Activated CD8-positive, alpha-beta T cell treated with anti-CD3 and anti-CD28 coated beads for 36 hours (primary cell): ENCODE data around the gene SV2C. TPM values are rescaled to one million over a fixed set of nuclear protein-coding genes. Genes with fewer than 3 reads are reported as not detected.

Experiments
- ATAC-seq: fragments of 200-7000 bp; cut with Tn5 transposase; one replicate; pipeline ENCODE4 v1.10.0; 2021; ENCODE audit warnings: mild to moderate bottlenecking, moderate library complexity
- CTCF ChIA-PET: fragments of 350-600 bp; sonication (Branson Sonifier 250); formaldehyde crosslinking; loops from one replicate; lab custom pipeline; 2021; ENCODE audit warnings: antibody characterized with exemption; lab: Charles Lee
- POLR2A ChIA-PET: fragments of 350-600 bp; sonication (Branson Sonifier 250); formaldehyde crosslinking; loops from one replicate; lab custom pipeline; 2021; ENCODE audit warnings: antibody characterized with exemption; lab: Charles Lee
- DNase-seq: peaks from one replicate; pipeline ENCODE4 v3.0.0-alpha.2; 2020
- H3K27ac Mint-ChIP-seq: one replicate; pipeline ENCODE4 v1.8.0; 2021; ENCODE audit warnings: mild to moderate bottlenecking, mixed read lengths
- H3K27me3 Mint-ChIP-seq: one replicate; pipeline ENCODE4 v1.8.0; 2021; ENCODE audit warnings: mixed read lengths
- H3K36me3 Mint-ChIP-seq: one replicate; pipeline ENCODE4 v1.8.0; 2021; ENCODE audit warnings: low read depth, mixed read lengths
- H3K4me1 Mint-ChIP-seq: one replicate; pipeline ENCODE4 v1.8.0; 2021; ENCODE audit warnings: low read depth, mixed read lengths
- H3K4me3 Mint-ChIP-seq: one replicate; pipeline ENCODE4 v1.8.0; 2021; ENCODE audit warnings: mild to moderate bottlenecking, moderate library complexity, mixed read lengths
- H3K9me3 Mint-ChIP-seq: one replicate; pipeline ENCODE4 v1.8.0; 2021; ENCODE audit warnings: mixed read lengths
- intact Hi-C: fragments of 100-400 bp; cut with micrococcal nuclease; formaldehyde crosslinking; loops from one replicate; pipeline ENCODE4 v1.10.0; 2022
- total RNA-seq, 2 experiments: library from RNA; stranded (reverse); gene quantifications; one replicate each; pipeline ENCODE4 v1.2.3, GENCODE V29; 2021
- TF ChIP-seq, protein P1 (sequence below): fragments of 200-600 bp; IDR thresholded peaks from one replicate; pipeline ENCODE4 v1.8.0; 2022; ENCODE audit warnings: antibody characterized with exemption, mild to moderate bottlenecking

The SV2C gene
- total RNA-seq, 2 experiments from 2014 or later = 0.07 TPM; not detected in 1

DNA sequence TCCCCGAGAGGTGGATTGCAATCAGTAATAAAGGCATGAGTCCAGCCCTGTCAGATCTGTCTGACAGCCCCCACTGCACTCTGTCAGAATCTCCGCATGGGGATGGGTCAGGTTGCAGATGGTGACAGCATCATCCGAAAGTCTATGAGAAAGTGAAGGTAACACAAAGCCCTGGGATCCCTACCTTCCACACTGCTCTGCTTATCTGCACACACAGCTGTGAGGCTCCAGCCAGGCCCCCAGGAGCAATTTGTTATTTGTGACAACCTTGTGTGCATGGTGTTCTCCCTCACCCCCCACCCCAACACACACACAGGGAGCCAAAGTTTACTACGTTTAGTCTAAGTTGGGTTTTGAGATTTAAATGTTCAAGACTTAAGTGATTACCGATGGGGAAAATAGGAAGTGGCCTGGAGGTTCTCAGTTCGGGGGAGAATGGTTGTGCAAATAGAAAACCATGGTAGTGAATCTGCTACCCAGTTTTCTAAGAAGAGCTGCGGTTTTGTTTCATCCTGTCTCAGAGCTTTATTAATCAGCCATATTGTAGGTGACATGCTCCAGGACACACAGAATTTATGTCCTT, 92.7 kb downstream of the SV2C start:
- peaks cover 19% of the 10 kb centered on the region for H3K4me1 Mint-ChIP-seq
- TF ChIP-seq, protein P1, sequence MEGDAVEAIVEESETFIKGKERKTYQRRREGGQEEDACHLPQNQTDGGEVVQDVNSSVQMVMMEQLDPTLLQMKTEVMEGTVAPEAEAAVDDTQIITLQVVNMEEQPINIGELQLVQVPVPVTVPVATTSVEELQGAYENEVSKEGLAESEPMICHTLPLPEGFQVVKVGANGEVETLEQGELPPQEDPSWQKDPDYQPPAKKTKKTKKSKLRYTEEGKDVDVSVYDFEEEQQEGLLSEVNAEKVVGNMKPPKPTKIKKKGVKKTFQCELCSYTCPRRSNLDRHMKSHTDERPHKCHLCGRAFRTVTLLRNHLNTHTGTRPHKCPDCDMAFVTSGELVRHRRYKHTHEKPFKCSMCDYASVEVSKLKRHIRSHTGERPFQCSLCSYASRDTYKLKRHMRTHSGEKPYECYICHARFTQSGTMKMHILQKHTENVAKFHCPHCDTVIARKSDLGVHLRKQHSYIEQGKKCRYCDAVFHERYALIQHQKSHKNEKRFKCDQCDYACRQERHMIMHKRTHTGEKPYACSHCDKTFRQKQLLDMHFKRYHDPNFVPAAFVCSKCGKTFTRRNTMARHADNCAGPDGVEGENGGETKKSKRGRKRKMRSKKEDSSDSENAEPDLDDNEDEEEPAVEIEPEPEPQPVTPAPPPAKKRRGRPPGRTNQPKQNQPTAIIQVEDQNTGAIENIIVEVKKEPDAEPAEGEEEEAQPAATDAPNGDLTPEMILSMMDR = no peak
- H3K27ac Mint-ChIP-seq = peak overlapping the region; percentile 62
- peak overlapping the region; percentile 18 for H3K4me3 Mint-ChIP-seq
- ChIA-PET CTCF (interaction anchor here (0.6 to 3.2 kb wide), 45 partner anchors 8 to 471 kb away, joined by 3 to 57 read pairs (median 4); no protein-coding TSS in a partner anchor), POLR2A (no interaction called here)
- no peaks in the 10 kb centered on the region for H3K9me3 Mint-ChIP-seq
- ATAC-seq (peak; percentile 70), DNase-seq (peak; percentile 24)
- intact Hi-C loops = no loop called here
- H3K27me3 Mint-ChIP-seq = no peaks in the 10 kb centered on the region
- no peaks in the 10 kb centered on the region for H3K36me3 Mint-ChIP-seq

DNA sequence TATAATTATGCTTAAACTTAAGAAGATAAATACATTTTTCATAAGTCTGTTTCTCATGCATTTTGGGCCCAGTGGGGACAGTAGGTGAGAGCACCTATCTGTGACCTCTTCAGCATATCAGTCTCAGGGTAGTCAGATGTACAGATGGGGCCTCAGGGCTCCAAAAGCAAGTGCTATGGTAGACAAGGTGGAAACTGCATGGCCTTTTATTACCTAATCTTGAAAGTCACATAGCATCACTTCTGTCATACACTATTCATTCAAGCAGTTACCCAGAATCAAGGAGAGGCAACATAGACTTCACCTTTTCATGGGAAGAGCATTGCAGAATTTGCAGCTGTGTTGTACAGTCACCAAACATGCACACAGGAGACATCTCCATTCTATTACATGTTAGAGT, 94.8 kb downstream of the SV2C start:
- H3K4me3 Mint-ChIP-seq = no peak overlapping the region
- H3K9me3 Mint-ChIP-seq = no peaks in the 10 kb centered on the region
- no peak for ATAC-seq
- TF ChIP-seq, protein P1 = no peak
- intact Hi-C loops = no loop called here
- ChIA-PET POLR2A (no interaction called here), CTCF (no interaction called here)
- H3K36me3 Mint-ChIP-seq = no peaks in the 10 kb centered on the region
- H3K27me3 Mint-ChIP-seq = no peaks in the 10 kb centered on the region
- H3K27ac Mint-ChIP-seq = no peak overlapping the region
- peaks cover 19% of the 10 kb centered on the region for H3K4me1 Mint-ChIP-seq
- peak; percentile 5 for DNase-seq

DNA sequence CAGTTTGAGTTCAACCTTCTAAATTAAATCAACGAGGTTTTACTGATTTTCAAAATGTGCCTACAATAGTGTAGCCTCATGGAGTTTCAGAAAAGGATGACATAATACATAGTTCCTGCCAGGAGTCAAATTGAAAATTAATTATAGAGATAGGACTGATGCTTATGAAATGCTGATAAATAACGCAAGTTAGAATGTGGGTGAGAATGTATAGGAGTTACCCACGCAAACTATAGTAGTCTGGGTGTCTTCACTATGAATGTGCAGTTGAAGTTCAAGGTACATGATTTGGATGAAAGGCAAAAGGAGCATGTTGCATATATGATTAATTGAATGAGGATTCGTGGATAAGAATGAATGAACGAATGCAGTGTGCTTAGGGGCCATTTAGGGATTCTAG, 95.7 kb downstream of the SV2C start:
- H3K4me1 Mint-ChIP-seq = peaks cover 19% of the 10 kb centered on the region

DNA sequence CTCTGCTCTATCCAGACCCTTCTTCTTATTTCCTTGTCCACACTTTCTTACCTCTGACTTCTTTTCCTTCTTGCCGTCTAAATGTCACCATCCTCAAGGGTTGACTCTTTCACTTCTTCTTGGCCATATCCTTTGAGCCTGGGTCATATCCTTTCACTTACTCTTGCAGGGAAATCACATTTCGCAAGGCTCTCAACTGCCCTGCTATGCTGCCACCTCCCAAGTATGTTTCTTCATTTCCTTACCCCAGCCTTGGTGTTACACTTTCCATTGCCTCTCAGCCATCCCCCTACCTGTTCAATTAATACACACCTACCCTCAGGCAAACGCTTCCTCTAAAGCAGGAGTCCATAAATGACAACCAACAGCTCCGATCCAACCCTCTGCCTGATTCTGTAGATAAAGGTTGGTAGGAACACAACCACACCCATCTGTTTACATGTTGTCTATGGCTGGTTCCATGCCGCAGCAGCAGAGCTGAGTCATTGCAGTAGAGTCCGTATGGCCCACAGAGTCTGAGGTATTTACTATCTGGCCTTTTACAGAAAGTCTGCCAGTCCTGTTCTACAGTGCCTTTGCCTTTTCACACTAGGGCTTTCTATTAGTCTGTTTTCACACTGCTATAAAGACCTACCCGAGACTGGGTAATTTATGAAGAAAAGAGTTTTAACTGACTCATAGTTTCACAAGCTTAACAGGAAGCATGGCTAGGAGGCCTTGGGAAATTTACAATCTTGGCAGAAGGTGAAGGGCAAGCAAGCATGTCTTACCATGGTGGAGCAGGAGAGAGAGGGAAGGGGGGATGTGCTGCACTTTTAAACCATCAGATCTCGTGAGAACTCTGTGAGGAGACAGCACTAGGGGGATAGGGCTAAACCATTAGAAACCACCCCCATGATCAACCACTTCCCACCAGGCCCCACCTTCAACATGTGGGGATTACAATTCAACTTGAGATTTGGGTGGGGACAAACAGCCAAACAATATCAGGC, 97.9 kb downstream of the SV2C start:
- POLR2A ChIA-PET = interaction anchor here (1.1 kb wide), 1 partner anchor 14 kb away, joined by 4 read pairs; no protein-coding TSS in a partner anchor

More for the DNA sequence above, 95.7 kb downstream of the SV2C start:
- Mint-ChIP-seq H3K9me3 (no peaks in the 10 kb centered on the region), H3K27ac (no peak overlapping the region), H3K4me3 (no peak overlapping the region), H3K27me3 (no peaks in the 10 kb centered on the region), H3K36me3 (no peaks in the 10 kb centered on the region)
- ATAC-seq (no peak), DNase-seq (no peak)
- TF ChIP-seq, protein P1 = no peak
- ChIA-PET CTCF (no interaction called here), POLR2A (no interaction called here)
- intact Hi-C loops = no loop called here

More for the DNA sequence above, 97.9 kb downstream of the SV2C start:
- no peaks in the 10 kb centered on the region for H3K27me3 Mint-ChIP-seq
- H3K9me3 Mint-ChIP-seq = no peaks in the 10 kb centered on the region
- TF ChIP-seq, protein P1 = no peak
- H3K4me1 Mint-ChIP-seq = peaks cover 9% of the 10 kb centered on the region
- DNase-seq (peak; percentile 35), ATAC-seq (peak; percentile 85)
- no peak overlapping the region for H3K4me3 Mint-ChIP-seq
- no peaks in the 10 kb centered on the region for H3K36me3 Mint-ChIP-seq
- CTCF ChIA-PET = no interaction called here
- no peak overlapping the region for H3K27ac Mint-ChIP-seq
- intact Hi-C loops = no loop called here
